HG03196 (cell line): ENCODE measurements around the gene ELP1.
"Not testable (repeated sequence)": the region's sequence is repeated elsewhere in the genome, so short reads cannot be mapped to it uniquely, and the experiment has no call there.

Experiments
- ATAC-seq: cut with Tn5 transposase; IDR thresholded peaks from one replicate; pipeline ENCODE4 v1.9.1; 2021; ENCODE audit not compliant: unreplicated experiment

The ELP1 gene

DNA sequence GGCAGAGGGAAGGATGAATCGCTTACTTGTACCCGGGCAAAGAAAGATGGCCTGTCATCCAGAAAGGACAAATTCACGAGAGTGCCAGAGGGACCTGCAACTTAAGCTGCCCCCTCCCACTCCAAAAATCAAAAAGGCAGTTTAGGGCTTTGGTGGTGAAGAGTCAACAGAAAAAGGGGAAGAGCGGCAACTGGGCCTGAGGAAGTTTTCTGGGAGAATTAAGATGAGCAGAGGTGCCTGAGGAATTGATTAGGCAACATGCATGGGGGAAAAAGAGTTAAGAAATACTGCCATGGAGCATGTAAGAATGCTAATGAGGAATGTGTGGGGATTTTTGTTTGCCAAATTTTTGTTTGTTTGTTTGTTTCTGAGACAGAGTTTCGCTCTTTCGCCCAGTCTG lies 76.4 kb downstream of the ELP1 start:
- ATAC-seq = no peak

GRCh38 chr9:108855888-108856287 lies 78.0 kb downstream of the ELP1 start, which contains the start of gene ACTL7B:
Gene ACTL7B, minus strand, starts transcription at chr9:108855986. Its CDS starts 56 bp downstream, at chr9:108855930.
- ATAC-seq = no peak

DNA sequence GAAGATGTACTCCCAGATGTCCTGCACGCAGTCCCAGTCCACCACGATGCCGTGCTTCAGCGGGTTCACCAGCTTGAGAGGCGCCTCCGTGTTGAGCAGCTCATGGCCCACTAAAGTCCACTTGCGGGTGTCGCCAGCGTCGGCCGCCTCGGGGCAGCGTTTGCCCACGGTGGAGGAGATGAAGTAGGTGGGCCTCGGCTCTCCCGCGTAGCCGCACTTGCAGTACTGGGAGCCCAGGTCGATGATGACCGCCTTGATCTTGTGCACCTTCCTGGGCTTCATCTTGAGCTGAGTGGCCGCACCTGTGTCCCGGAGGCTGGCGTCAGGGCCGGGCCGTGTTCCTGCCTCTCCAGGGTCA lies 78.4 kb downstream of the ELP1 start:
- no peak for ATAC-seq

GRCh38 chr9:108854641-108855528 lies 79.0 kb downstream of the ELP1 start:
- no peak for ATAC-seq

GRCh38 chr9:108854094-108854493 lies 79.8 kb downstream of the ELP1 start:
- no peak for ATAC-seq

GRCh38 chr9:108852079-108852478 lies 81.8 kb downstream of the ELP1 start:
- ATAC-seq = no peak

DNA sequence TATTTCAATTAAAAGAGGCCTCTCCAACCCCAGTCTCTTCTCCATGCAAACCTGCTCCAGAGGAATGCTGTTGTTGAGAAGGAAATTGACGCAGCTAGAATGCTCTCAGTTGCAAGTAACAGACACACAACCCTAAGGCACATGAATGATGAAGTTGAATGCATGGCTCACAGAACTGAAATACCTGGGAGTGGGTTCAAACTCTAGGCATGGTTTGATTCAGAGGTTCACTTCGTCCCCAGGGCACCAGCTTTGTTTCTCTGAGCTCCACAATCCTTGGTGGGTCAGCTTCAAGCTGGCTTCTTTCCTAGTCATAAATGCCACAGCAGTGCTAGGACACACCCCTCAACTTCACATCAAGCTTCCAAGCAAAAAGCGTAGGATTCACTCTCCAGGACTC lies 82.8 kb downstream of the ELP1 start:
- no peak for ATAC-seq

- ATAC-seq = no peak
Observed at GRCh38 chr9:108850293-108850897, 83.5 kb downstream of the ELP1 start.

GRCh38 chr9:108848296-108848695 lies 85.6 kb downstream of the ELP1 start:
- ATAC-seq = not testable (repeated sequence)

- no peak for ATAC-seq
Observed at GRCh38 chr9:108845947-108846346, 88.0 kb downstream of the ELP1 start.

GRCh38 chr9:108845507-108845906 lies 88.4 kb downstream of the ELP1 start:
- no peak for ATAC-seq

DNA sequence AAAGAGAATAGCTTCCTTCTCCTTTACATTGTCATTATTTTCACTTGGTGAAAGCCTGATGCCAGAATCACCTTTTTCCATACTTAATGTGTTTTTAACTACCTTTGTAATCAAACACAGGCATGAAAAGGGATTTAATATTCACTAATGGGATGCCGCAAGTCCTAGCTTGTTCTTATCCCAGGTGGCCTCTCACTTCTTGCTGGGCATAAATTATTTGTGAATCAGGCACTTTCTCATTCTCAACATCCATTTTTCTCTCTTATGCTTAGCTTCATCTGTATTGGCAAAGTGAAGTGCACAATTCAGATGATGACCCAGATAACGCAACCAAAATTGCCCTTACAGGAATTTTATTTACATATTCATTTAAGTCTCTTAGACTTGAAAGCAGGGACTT lies 89.1 kb downstream of the ELP1 start:
- ATAC-seq = no peak

DNA sequence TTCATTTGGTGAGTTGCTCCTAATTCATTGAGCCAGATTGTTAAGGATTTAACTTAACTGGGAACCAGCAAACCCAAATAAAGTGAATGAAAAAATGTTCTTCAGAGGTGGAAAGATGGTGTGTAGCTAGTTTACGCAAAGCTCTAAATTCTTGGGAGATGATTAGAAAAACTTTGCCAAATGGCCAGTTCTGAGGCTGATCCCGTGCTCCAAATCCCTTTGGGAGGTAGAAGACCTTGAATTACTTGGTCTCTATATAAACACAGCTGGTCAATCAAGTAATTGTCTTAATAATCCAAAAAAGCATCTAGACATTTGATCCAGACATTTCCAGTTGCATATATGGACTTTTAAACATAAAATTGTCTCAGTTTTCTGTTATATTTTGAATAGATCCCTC lies 89.5 kb downstream of the ELP1 start:
- no peak for ATAC-seq

GRCh38 chr9:108842610-108843295 lies 91.2 kb downstream of the ELP1 start:
- no peak for ATAC-seq

- not testable (repeated sequence) for ATAC-seq
Observed at GRCh38 chr9:108839561-108839960, 94.4 kb downstream of the ELP1 start.

DNA sequence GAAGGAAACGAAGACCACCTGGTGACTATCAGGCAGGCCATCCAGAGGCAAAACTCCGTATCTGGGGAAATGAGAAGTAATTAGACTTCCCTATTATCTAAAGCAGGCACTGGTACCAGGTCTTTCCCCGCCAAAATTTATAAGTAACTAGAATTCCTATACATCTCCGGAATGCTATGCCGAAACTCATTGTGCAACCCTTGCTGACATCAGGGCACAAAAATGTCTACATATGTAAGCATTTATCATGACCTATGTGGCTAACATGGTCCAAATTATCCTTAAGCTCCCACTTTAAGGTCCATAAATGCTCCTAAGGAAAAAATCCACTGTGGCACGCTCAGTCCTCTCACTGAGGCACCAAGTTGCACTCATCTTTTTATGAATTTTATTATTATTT lies 95.9 kb downstream of the ELP1 start:
- no peak for ATAC-seq

DNA sequence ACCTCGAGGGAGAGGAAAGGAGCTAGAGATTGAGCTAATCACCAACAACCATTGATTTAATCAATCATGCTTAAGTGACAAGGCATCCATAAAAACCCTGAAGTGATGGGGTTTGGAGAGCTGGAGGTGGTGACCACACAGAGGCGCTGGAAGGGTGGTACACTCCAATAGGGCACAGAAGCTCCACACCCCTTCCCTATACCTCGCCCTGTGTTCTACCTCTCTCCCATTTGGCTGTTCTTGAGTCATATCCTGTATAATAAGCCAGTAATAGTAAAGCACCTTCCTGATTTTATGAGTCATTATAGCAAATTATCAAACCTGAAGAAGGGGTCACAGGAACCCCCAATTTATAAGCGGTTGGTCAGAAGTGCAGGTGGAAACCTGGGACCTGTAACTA lies 96.4 kb downstream of the ELP1 start:
- ATAC-seq = no peak

DNA sequence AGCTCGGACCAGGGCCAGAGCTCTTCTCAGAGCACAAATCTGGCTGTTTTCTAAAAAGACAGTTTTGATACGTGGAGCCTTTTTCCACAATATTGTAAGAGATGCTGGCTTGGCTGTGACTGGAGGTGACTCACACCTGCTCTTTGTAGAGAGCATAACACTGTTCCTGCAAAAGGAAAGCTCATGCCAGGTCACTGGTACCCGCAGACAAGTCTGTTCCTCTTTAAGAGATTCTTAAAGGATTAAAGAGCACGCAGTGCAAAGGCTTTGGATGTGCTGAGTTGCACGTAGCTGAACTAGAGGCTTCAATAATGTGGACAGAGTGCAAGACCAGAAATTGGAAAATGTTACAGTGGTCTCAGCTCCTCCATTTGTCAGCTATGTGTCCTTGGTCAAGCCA lies 97.1 kb downstream of the ELP1 start:
- ATAC-seq = no peak

- ATAC-seq = no peak
Observed at GRCh38 chr9:108836319-108836718, 97.6 kb downstream of the ELP1 start.

DNA sequence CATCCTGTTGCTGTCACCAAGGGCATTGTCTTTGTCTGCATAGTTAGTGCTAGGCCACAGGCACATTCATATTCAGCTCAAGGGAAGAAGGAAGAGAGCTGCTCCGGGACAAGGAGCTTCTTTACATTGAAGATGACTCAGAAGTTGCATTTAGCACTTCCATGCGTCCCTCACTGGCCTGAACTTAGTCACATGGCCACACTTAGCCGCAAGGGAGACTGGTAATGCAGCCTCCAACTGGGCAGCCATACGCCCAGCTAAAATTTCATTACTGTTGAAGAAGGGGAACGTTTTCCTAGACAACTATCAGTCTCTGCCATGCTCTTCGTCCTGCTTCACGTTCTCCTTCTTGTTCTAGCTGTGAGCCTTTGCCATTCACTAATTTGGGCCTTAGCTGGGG lies 98.1 kb downstream of the ELP1 start:
- ATAC-seq = no peak

- ATAC-seq = no peak
Observed at GRCh38 chr9:108834959-108835665, 98.8 kb downstream of the ELP1 start.
